EL (cell line): Measurements from ENCODE around the gene SMAP1.
"Not testable (repeated sequence)": the region's sequence is repeated elsewhere in the genome, so short reads cannot be mapped to it uniquely, and the experiment has no call there.

Experiments used
- DNase-seq: peaks from one replicate; pipeline ENCODE4 v3.0.0-alpha.2; 2016

The SMAP1 gene

GRCh38 chr6:70684794-70685493, 17.3 kb downstream of the SMAP1 start:
- no peak for DNase-seq

- DNase-seq = no peak
Observed at GRCh38 chr6:70685494-70686180, 18.0 kb downstream of the SMAP1 start.

GRCh38 chr6:70686548-70687133, 19.0 kb downstream of the SMAP1 start:
- DNase-seq = peak; percentile 45

GRCh38 chr6:70693887-70694286, 26.2 kb downstream of the SMAP1 start:
- no peak for DNase-seq

- no peak for DNase-seq
Observed at GRCh38 chr6:70694371-70694770, 26.7 kb downstream of the SMAP1 start.

- DNase-seq = no peak
Observed at GRCh38 chr6:70700922-70701876, 33.5 kb downstream of the SMAP1 start.

- no peak for DNase-seq
Observed at GRCh38 chr6:70705772-70706171, 38.1 kb downstream of the SMAP1 start.

- DNase-seq = peak; percentile 48
Observed at GRCh38 chr6:70706491-70707123, 38.9 kb downstream of the SMAP1 start.

GRCh38 chr6:70707893-70708292, 40.2 kb downstream of the SMAP1 start:
- DNase-seq = no peak

GRCh38 chr6:70708448-70708847, 40.8 kb downstream of the SMAP1 start:
- DNase-seq = no peak

- DNase-seq = peak; percentile 65
Observed at GRCh38 chr6:70709826-70710225, 42.1 kb downstream of the SMAP1 start.

GRCh38 chr6:70714716-70715257, 47.1 kb downstream of the SMAP1 start:
- DNase-seq = no peak

GRCh38 chr6:70717038-70717801, 49.5 kb downstream of the SMAP1 start:
- DNase-seq = no peak

- DNase-seq = no peak
Observed at GRCh38 chr6:70724524-70724923, 56.8 kb downstream of the SMAP1 start.

GRCh38 chr6:70725817-70726415, 58.2 kb downstream of the SMAP1 start:
- DNase-seq = no peak

GRCh38 chr6:70734381-70734780, 66.7 kb downstream of the SMAP1 start:
- DNase-seq = no peak

- DNase-seq = no peak
Observed at GRCh38 chr6:70734979-70735378, 67.3 kb downstream of the SMAP1 start.

GRCh38 chr6:70735513-70735912, 67.8 kb downstream of the SMAP1 start:
- no peak for DNase-seq

- DNase-seq = no peak
Observed at GRCh38 chr6:70738028-70738427, 70.3 kb downstream of the SMAP1 start.

GRCh38 chr6:70739534-70739933, 71.9 kb downstream of the SMAP1 start:
- DNase-seq = no peak

GRCh38 chr6:70740746-70741145, 73.1 kb downstream of the SMAP1 start:
- not testable (repeated sequence) for DNase-seq
